GM18507 (cell line): ENCODE data around the gene SLC25A13.

Experiments used
- DNase-seq: peaks from one replicate; pipeline ENCODE4 v3.0.0; 2011; ENCODE audit warnings: low read depth; ENCODE audit not compliant: insufficient read length; ENCODE audit errors: extremely low spot score
- FAIRE-seq: peaks from 2 replicates; lab custom pipeline; 2011; peaks lifted over from hg19 to GRCh38; lab: Jason Lieb, UNC

SLC25A13 gene

GRCh38 chr7:96219378-96220130, 102.3 kb downstream of the SLC25A13 start:
- no peak for FAIRE-seq
- DNase-seq: no peak

GRCh38 chr7:96218664-96219243, 103.1 kb downstream of the SLC25A13 start:
- FAIRE-seq (no peak), DNase-seq (no peak)

GRCh38 chr7:96217147-96217546, 104.8 kb downstream of the SLC25A13 start:
- DNase-seq: no peak
- no peak for FAIRE-seq

GRCh38 chr7:96216373-96216772, 105.5 kb downstream of the SLC25A13 start:
- FAIRE-seq: no peak
- no peak for DNase-seq

GRCh38 chr7:96212474-96212873, 109.4 kb downstream of the SLC25A13 start:
- no peak for DNase-seq
- FAIRE-seq: no peak

GRCh38 chr7:96211954-96212353, 109.9 kb downstream of the SLC25A13 start:
- no peak for FAIRE-seq
- DNase-seq: no peak

- DNase-seq (no peak), FAIRE-seq (no peak)
Observed at GRCh38 chr7:96205665-96206064, 116.2 kb downstream of the SLC25A13 start.

- FAIRE-seq (no peak), DNase-seq (no peak)
Observed at GRCh38 chr7:96204601-96205000, 117.3 kb downstream of the SLC25A13 start.

- DNase-seq (no peak), FAIRE-seq (no peak)
Observed at GRCh38 chr7:96203786-96204185, 118.1 kb downstream of the SLC25A13 start.

GRCh38 chr7:96202102-96202501, 119.8 kb downstream of the SLC25A13 start:
- no peak for FAIRE-seq
- no peak for DNase-seq

GRCh38 chr7:96200740-96201139, 121.2 kb downstream of the SLC25A13 start:
- no peak for FAIRE-seq
- DNase-seq: no peak

GRCh38 chr7:96199421-96199820, 122.5 kb downstream of the SLC25A13 start:
- DNase-seq (no peak), FAIRE-seq (no peak)

- DNase-seq: no peak
- no peak for FAIRE-seq
Observed at GRCh38 chr7:96198047-96198636, 123.8 kb downstream of the SLC25A13 start.

GRCh38 chr7:96196676-96197075, 125.2 kb downstream of the SLC25A13 start:
- DNase-seq (no peak), FAIRE-seq (no peak)

- FAIRE-seq (no peak), DNase-seq (no peak)
Observed at GRCh38 chr7:96189129-96189820, 132.6 kb downstream of the SLC25A13 start.

GRCh38 chr7:96188591-96188991, 133.3 kb downstream of the SLC25A13 start:
- no peak for DNase-seq
- FAIRE-seq: no peak

GRCh38 chr7:96188174-96188581, 133.7 kb downstream of the SLC25A13 start:
- DNase-seq (no peak), FAIRE-seq (no peak)

GRCh38 chr7:96187735-96188134, 134.2 kb downstream of the SLC25A13 start:
- FAIRE-seq (no peak), DNase-seq (no peak)

GRCh38 chr7:96184783-96185182, 137.1 kb downstream of the SLC25A13 start:
- no peak for FAIRE-seq
- no peak for DNase-seq

GRCh38 chr7:96183163-96183670, 138.7 kb downstream of the SLC25A13 start:
- no peak for FAIRE-seq
- no peak for DNase-seq
